Smooth muscle cell of the brain vasculature (primary cell): ENCODE measurements around the gene GPR62.

ENCODE experiments used
- DNase-seq: peaks from one replicate; pipeline ENCODE4 v3.0.0-alpha.2; 2012; ENCODE audit warnings: low read depth, low spot score

The GPR62 gene

GRCh38 chr3:51955893-51956770, 951 bp downstream of the GPR62 start:
- no peak for DNase-seq

- DNase-seq = no peak
Observed at GRCh38 chr3:51957520-51958205, 2.5 kb downstream of the GPR62 start.

- no peak for DNase-seq
Observed at GRCh38 chr3:51958603-51959521, 3.7 kb downstream of the GPR62 start.

- DNase-seq = no peak
Observed at GRCh38 chr3:51959651-51960050, 4.5 kb downstream of the GPR62 start.

GRCh38 chr3:51960386-51960785, 5.2 kb downstream of the GPR62 start:
- no peak for DNase-seq

- no peak for DNase-seq
Observed at GRCh38 chr3:51961011-51961410, 5.8 kb downstream of the GPR62 start.

- DNase-seq = no peak
Observed at GRCh38 chr3:51961602-51962569, 6.7 kb downstream of the GPR62 start.

- no peak for DNase-seq
Observed at GRCh38 chr3:51962854-51963530, 7.8 kb downstream of the GPR62 start.

- no peak for DNase-seq
Observed at GRCh38 chr3:51963951-51964451, 8.8 kb downstream of the GPR62 start.

GRCh38 chr3:51964521-51964920, 9.3 kb downstream of the GPR62 start:
- no peak for DNase-seq

- no peak for DNase-seq
Observed at GRCh38 chr3:51966016-51966415, 10.8 kb downstream of the GPR62 start.

GRCh38 chr3:51966486-51966885, 11.3 kb downstream of the GPR62 start:
- DNase-seq = no peak

GRCh38 chr3:51966922-51967383, 11.8 kb downstream of the GPR62 start:
- no peak for DNase-seq

GRCh38 chr3:51967384-51968169, 12.4 kb downstream of the GPR62 start, which contains the start of gene PCBP4:
Gene PCBP4, minus strand, starts transcription at chr3:51967454. Its CDS starts 6,214 bp downstream, at chr3:51961240.
- no peak for DNase-seq

- no peak for DNase-seq
Observed at GRCh38 chr3:51968170-51968775, 13.1 kb downstream of the GPR62 start.

- DNase-seq = no peak
Observed at GRCh38 chr3:51968883-51969678, 13.9 kb downstream of the GPR62 start.

GRCh38 chr3:51969841-51970240, 14.7 kb downstream of the GPR62 start:
- no peak for DNase-seq
